MM.1S (cell line): ENCODE results near the gene CCDC85C.

ENCODE experiments used
- EZH2 ChIP-seq: fragments of 300-600 bp; sonication (generic); optimal IDR thresholded peaks from 2 replicates; pipeline ENCODE3; 2017; ENCODE audit warnings: low read depth, mild to moderate bottlenecking, antibody characterized with exemption, low read length, mixed read lengths
- EZH2phosphoT487 ChIP-seq: fragments of 300-600 bp; sonication (generic); IDR thresholded peaks from 2 replicates; pipeline ENCODE4 v1.6.1; 2018; ENCODE audit warnings: antibody characterized with exemption, low read length
- TF ChIP-seq, protein P1 (sequence below): fragments of 300-600 bp; sonication (generic); IDR thresholded peaks from 2 replicates; pipeline ENCODE4 v1.5.1; 2016; ENCODE audit warnings: antibody characterized with exemption, low read length, mixed read lengths

DNA sequence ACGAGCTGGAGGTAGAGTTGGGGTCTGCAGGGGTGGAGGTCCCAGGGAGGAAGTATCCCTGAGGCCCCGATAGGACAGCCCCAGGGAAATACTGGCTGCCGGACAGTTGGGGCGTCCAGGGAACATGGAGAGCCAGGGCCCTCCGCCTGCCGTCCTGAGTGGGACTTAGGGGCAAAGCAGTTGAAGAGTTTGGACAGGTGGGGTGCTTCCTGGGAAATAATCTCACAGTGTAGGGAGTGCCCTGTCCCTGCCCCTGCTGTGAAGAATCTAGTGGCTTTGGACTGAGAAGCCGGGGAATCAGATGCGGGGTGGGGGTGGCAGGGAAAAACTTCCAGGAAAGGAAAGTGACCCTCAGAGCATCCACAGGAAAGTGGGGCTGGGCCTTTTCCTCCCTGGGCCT lies 31.1 kb upstream of the CCDC85C start:
- TF ChIP-seq, protein P1, sequence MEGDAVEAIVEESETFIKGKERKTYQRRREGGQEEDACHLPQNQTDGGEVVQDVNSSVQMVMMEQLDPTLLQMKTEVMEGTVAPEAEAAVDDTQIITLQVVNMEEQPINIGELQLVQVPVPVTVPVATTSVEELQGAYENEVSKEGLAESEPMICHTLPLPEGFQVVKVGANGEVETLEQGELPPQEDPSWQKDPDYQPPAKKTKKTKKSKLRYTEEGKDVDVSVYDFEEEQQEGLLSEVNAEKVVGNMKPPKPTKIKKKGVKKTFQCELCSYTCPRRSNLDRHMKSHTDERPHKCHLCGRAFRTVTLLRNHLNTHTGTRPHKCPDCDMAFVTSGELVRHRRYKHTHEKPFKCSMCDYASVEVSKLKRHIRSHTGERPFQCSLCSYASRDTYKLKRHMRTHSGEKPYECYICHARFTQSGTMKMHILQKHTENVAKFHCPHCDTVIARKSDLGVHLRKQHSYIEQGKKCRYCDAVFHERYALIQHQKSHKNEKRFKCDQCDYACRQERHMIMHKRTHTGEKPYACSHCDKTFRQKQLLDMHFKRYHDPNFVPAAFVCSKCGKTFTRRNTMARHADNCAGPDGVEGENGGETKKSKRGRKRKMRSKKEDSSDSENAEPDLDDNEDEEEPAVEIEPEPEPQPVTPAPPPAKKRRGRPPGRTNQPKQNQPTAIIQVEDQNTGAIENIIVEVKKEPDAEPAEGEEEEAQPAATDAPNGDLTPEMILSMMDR, result no peak
- TF ChIP-seq EZH2phosphoT487, result no peak
- no peak for TF ChIP-seq EZH2
